Measurements from ENCODE around the gene CLCN4.

The CLCN4 gene

GRCh38 chrX:10118530-10118929 is 38.2 kb upstream of the CLCN4 start:
- no peak overlapping the region for H3K27ac ChIP-seq (ENCODE audit: low read depth, low read length)
- no peak overlapping the region for H3K9ac ChIP-seq (ENCODE audit: low read length)
- peaks cover 6% of the 10 kb centered on the region for H3K4me1 ChIP-seq (ENCODE audit: insufficient read depth, low read length)
- H3K9me3 ChIP-seq (ENCODE audit: low read length) = no peaks in the 10 kb centered on the region
- no peak overlapping the region for H3K4me3 ChIP-seq (ENCODE audit: low read depth in 1 of 2, low read length in 2 of 2)
- H3K36me3 ChIP-seq (ENCODE audit: insufficient read depth, low read length) = peaks cover 7% of the 10 kb centered on the region
- H3K27me3 ChIP-seq (ENCODE audit: control insufficient read depth in 1 of 2, insufficient read depth in 2 of 2, low read length in 2 of 2) = no peaks in the 10 kb centered on the region

GRCh38 chrX:10119399-10119990 is 37.3 kb upstream of the CLCN4 start:
- Histone ChIP-seq H3K4me1 (ENCODE audit: insufficient read depth, low read length) (peaks cover 6% of the 10 kb centered on the region), H3K36me3 (ENCODE audit: insufficient read depth, low read length) (peaks cover 7% of the 10 kb centered on the region), H3K27me3 (ENCODE audit: control insufficient read depth in 1 of 2, insufficient read depth in 2 of 2, low read length in 2 of 2) (no peaks in the 10 kb centered on the region), H3K9me3 (ENCODE audit: low read length) (no peaks in the 10 kb centered on the region), H3K4me3 (ENCODE audit: low read depth in 1 of 2, low read length in 2 of 2) (no peak overlapping the region), H3K27ac (ENCODE audit: low read depth, low read length) (no peak overlapping the region), H3K9ac (ENCODE audit: low read length) (no peak overlapping the region)

GRCh38 chrX:10120331-10120730 is 36.4 kb upstream of the CLCN4 start:
- H3K36me3 ChIP-seq (ENCODE audit: insufficient read depth, low read length) = peaks cover 7% of the 10 kb centered on the region
- H3K4me3 ChIP-seq (ENCODE audit: low read depth in 1 of 2, low read length in 2 of 2) = no peak overlapping the region
- H3K4me1 ChIP-seq (ENCODE audit: insufficient read depth, low read length) = peaks cover 6% of the 10 kb centered on the region
- H3K27ac ChIP-seq (ENCODE audit: low read depth, low read length) = no peak overlapping the region
- no peaks in the 10 kb centered on the region for H3K27me3 ChIP-seq (ENCODE audit: control insufficient read depth in 1 of 2, insufficient read depth in 2 of 2, low read length in 2 of 2)
- H3K9ac ChIP-seq (ENCODE audit: low read length) = no peak overlapping the region
- H3K9me3 ChIP-seq (ENCODE audit: low read length) = no peaks in the 10 kb centered on the region

- Histone ChIP-seq H3K4me1 (ENCODE audit: insufficient read depth, low read length) (peaks cover 6% of the 10 kb centered on the region), H3K27me3 (ENCODE audit: control insufficient read depth in 1 of 2, insufficient read depth in 2 of 2, low read length in 2 of 2) (no peaks in the 10 kb centered on the region), H3K27ac (ENCODE audit: low read depth, low read length) (no peak overlapping the region), H3K4me3 (ENCODE audit: low read depth in 1 of 2, low read length in 2 of 2) (no peak overlapping the region), H3K36me3 (ENCODE audit: insufficient read depth, low read length) (peaks cover 7% of the 10 kb centered on the region), H3K9me3 (ENCODE audit: low read length) (no peaks in the 10 kb centered on the region), H3K9ac (ENCODE audit: low read length) (no peak overlapping the region)
Measured at GRCh38 chrX:10120828-10121227, 35.9 kb upstream of the CLCN4 start.

- H3K4me3 ChIP-seq (ENCODE audit: low read depth in 1 of 2, low read length in 2 of 2) = no peak overlapping the region
- H3K27ac ChIP-seq (ENCODE audit: low read depth, low read length) = no peak overlapping the region
- peaks cover 6% of the 10 kb centered on the region for H3K4me1 ChIP-seq (ENCODE audit: insufficient read depth, low read length)
Measured at GRCh38 chrX:10121787-10122186, 35.0 kb upstream of the CLCN4 start.

GRCh38 chrX:10124506-10125247 is 32.1 kb upstream of the CLCN4 start:
- peaks cover 19% of the 10 kb centered on the region for H3K36me3 ChIP-seq (ENCODE audit: insufficient read depth, low read length)

More at GRCh38 chrX:10121787-10122186, 35.0 kb upstream of the CLCN4 start:
- peaks cover 2% of the 10 kb centered on the region for H3K36me3 ChIP-seq (ENCODE audit: insufficient read depth, low read length)
- no peak overlapping the region for H3K9ac ChIP-seq (ENCODE audit: low read length)
- no peaks in the 10 kb centered on the region for H3K27me3 ChIP-seq (ENCODE audit: control insufficient read depth in 1 of 2, insufficient read depth in 2 of 2, low read length in 2 of 2)
- H3K9me3 ChIP-seq (ENCODE audit: low read length) = no peaks in the 10 kb centered on the region

GRCh38 chrX:10125248-10125615 is 31.5 kb upstream of the CLCN4 start:
- H3K4me1 ChIP-seq (ENCODE audit: insufficient read depth, low read length) = no peaks in the 10 kb centered on the region

More at GRCh38 chrX:10124506-10125247, 32.1 kb upstream of the CLCN4 start:
- no peak overlapping the region for H3K4me3 ChIP-seq (ENCODE audit: low read depth in 1 of 2, low read length in 2 of 2)
- H3K4me1 ChIP-seq (ENCODE audit: insufficient read depth, low read length) = no peaks in the 10 kb centered on the region
- H3K9ac ChIP-seq (ENCODE audit: low read length) = no peak overlapping the region
- no peak overlapping the region for H3K27ac ChIP-seq (ENCODE audit: low read depth, low read length)
- H3K27me3 ChIP-seq (ENCODE audit: control insufficient read depth in 1 of 2, insufficient read depth in 2 of 2, low read length in 2 of 2) = no peaks in the 10 kb centered on the region
- H3K9me3 ChIP-seq (ENCODE audit: low read length) = no peaks in the 10 kb centered on the region

GRCh38 chrX:10126044-10126443 is 30.7 kb upstream of the CLCN4 start:
- Histone ChIP-seq H3K4me1 (ENCODE audit: insufficient read depth, low read length) (no peaks in the 10 kb centered on the region), H3K36me3 (ENCODE audit: insufficient read depth, low read length) (peaks cover 24% of the 10 kb centered on the region)

More at GRCh38 chrX:10125248-10125615, 31.5 kb upstream of the CLCN4 start:
- H3K27me3 ChIP-seq (ENCODE audit: control insufficient read depth in 1 of 2, insufficient read depth in 2 of 2, low read length in 2 of 2) = no peaks in the 10 kb centered on the region
- H3K9ac ChIP-seq (ENCODE audit: low read length) = no peak overlapping the region
- no peaks in the 10 kb centered on the region for H3K9me3 ChIP-seq (ENCODE audit: low read length)
- no peak overlapping the region for H3K4me3 ChIP-seq (ENCODE audit: low read depth in 1 of 2, low read length in 2 of 2)
- H3K27ac ChIP-seq (ENCODE audit: low read depth, low read length) = no peak overlapping the region
- H3K36me3 ChIP-seq (ENCODE audit: insufficient read depth, low read length) = peaks cover 21% of the 10 kb centered on the region

GRCh38 chrX:10126834-10127233 is 29.9 kb upstream of the CLCN4 start:
- Histone ChIP-seq H3K9ac (ENCODE audit: low read length) (no peak overlapping the region), H3K4me3 (ENCODE audit: low read depth in 1 of 2, low read length in 2 of 2) (no peak overlapping the region), H3K4me1 (ENCODE audit: insufficient read depth, low read length) (no peaks in the 10 kb centered on the region), H3K27ac (ENCODE audit: low read depth, low read length) (no peak overlapping the region), H3K27me3 (ENCODE audit: control insufficient read depth in 1 of 2, insufficient read depth in 2 of 2, low read length in 2 of 2) (no peaks in the 10 kb centered on the region), H3K9me3 (ENCODE audit: low read length) (no peaks in the 10 kb centered on the region), H3K36me3 (ENCODE audit: insufficient read depth, low read length) (peaks cover 24% of the 10 kb centered on the region)

More at GRCh38 chrX:10126044-10126443, 30.7 kb upstream of the CLCN4 start:
- Histone ChIP-seq H3K4me3 (ENCODE audit: low read depth in 1 of 2, low read length in 2 of 2) (no peak overlapping the region), H3K9me3 (ENCODE audit: low read length) (no peaks in the 10 kb centered on the region), H3K27ac (ENCODE audit: low read depth, low read length) (no peak overlapping the region), H3K9ac (ENCODE audit: low read length) (no peak overlapping the region), H3K27me3 (ENCODE audit: control insufficient read depth in 1 of 2, insufficient read depth in 2 of 2, low read length in 2 of 2) (no peaks in the 10 kb centered on the region)

GRCh38 chrX:10128386-10128785 is 28.4 kb upstream of the CLCN4 start:
- Histone ChIP-seq H3K27me3 (ENCODE audit: control insufficient read depth in 1 of 2, insufficient read depth in 2 of 2, low read length in 2 of 2) (no peaks in the 10 kb centered on the region), H3K36me3 (ENCODE audit: insufficient read depth, low read length) (peaks cover 27% of the 10 kb centered on the region), H3K9me3 (ENCODE audit: low read length) (no peaks in the 10 kb centered on the region), H3K4me3 (ENCODE audit: low read depth in 1 of 2, low read length in 2 of 2) (no peak overlapping the region), H3K9ac (ENCODE audit: low read length) (no peak overlapping the region), H3K4me1 (ENCODE audit: insufficient read depth, low read length) (no peaks in the 10 kb centered on the region), H3K27ac (ENCODE audit: low read depth, low read length) (no peak overlapping the region)

- H3K36me3 ChIP-seq (ENCODE audit: insufficient read depth, low read length) = peaks cover 29% of the 10 kb centered on the region
- no peak overlapping the region for H3K27ac ChIP-seq (ENCODE audit: low read depth, low read length)
- H3K27me3 ChIP-seq (ENCODE audit: control insufficient read depth in 1 of 2, insufficient read depth in 2 of 2, low read length in 2 of 2) = no peaks in the 10 kb centered on the region
- H3K4me1 ChIP-seq (ENCODE audit: insufficient read depth, low read length) = no peaks in the 10 kb centered on the region
- no peak overlapping the region for H3K9ac ChIP-seq (ENCODE audit: low read length)
- no peak overlapping the region for H3K4me3 ChIP-seq (ENCODE audit: low read depth in 1 of 2, low read length in 2 of 2)
- H3K9me3 ChIP-seq (ENCODE audit: low read length) = no peaks in the 10 kb centered on the region
Measured at GRCh38 chrX:10129229-10129628, 27.5 kb upstream of the CLCN4 start.

GRCh38 chrX:10130354-10130753 is 26.4 kb upstream of the CLCN4 start:
- no peaks in the 10 kb centered on the region for H3K4me1 ChIP-seq (ENCODE audit: insufficient read depth, low read length)
- no peak overlapping the region for H3K4me3 ChIP-seq (ENCODE audit: low read depth in 1 of 2, low read length in 2 of 2)
- peaks cover 40% of the 10 kb centered on the region for H3K36me3 ChIP-seq (ENCODE audit: insufficient read depth, low read length)
- no peak overlapping the region for H3K27ac ChIP-seq (ENCODE audit: low read depth, low read length)
- no peak overlapping the region for H3K9ac ChIP-seq (ENCODE audit: low read length)
- no peaks in the 10 kb centered on the region for H3K27me3 ChIP-seq (ENCODE audit: control insufficient read depth in 1 of 2, insufficient read depth in 2 of 2, low read length in 2 of 2)
- H3K9me3 ChIP-seq (ENCODE audit: low read length) = no peaks in the 10 kb centered on the region

Measured in muscle layer of colon (tissue), 2 donors.